K562 (cell line): ENCODE results near the gene TOR1A. TPM values are rescaled to one million over a fixed set of nuclear protein-coding genes. Genes with fewer than 3 reads are reported as not detected.

ENCODE experiments used
- ATAC-seq: fragments of 200-7000 bp; cut with Tn5 transposase; 3 replicates; pipeline ENCODE4 v1.9.1; 2020; ENCODE audit warnings: moderate library complexity
- BruUV-seq: library from RNA; stranded (reverse); fragments of 400-500 nt; replicated peaks from 2 replicates; lab custom pipeline; 2021; lab: Mats Ljungman, UMichigan
- CTCF ChIA-PET: fragments of 300-600 bp; formaldehyde crosslinking; extraction: SDS; loops from one replicate; lab custom pipeline; 2021; ENCODE audit warnings: low intra/inter-chr PET ratio; lab: Yijun Ruan, JAX
- POLR2A ChIA-PET: fragments of 300-600, 350-650 bp; sonication (Branson Sonifier 250); formaldehyde crosslinking; extraction: SDS; loops from one replicate; lab custom pipeline; 2021; ENCODE audit warnings: antibody characterized with exemption, inconsistent platforms; lab: Yijun Ruan, JAX
- DNase-seq, 4 experiments: peaks; one replicate each; pipeline versions ENCODE4 v3.0.0 to v3.0.0-alpha.2; 2011 to 2018; ENCODE audit warnings: low spot score in 3 of 4, mixed read lengths in 3 of 4; ENCODE audit errors: extremely low read depth in 1 of 4
- FAIRE-seq: peaks from 2 replicates; lab custom pipeline; 2011; peaks lifted over from hg19 to GRCh38; lab: Jason Lieb, UNC
- H2AFZ ChIP-seq: 2 replicates; pipeline ENCODE4 v1.6.0; 2011; ENCODE audit warnings: low read depth, low read length, control low read depth, inconsistent platforms
- H3K27ac ChIP-seq: fragments of 200-600 bp; 3 replicates; pipeline ENCODE4 v1.8.0; 2011; ENCODE audit warnings: low read depth, mild to moderate bottlenecking, control low read depth, inconsistent platforms, low read length, moderate library complexity, mixed read lengths; ENCODE audit errors: extremely low read depth
- H3K27me3 ChIP-seq, 2 experiments: fragments of 300-600 bp in 1 of 2; 2 replicates in 1 of 2; 3 replicates in 1 of 2; pipeline versions ENCODE4 v1.6.0 to v1.8.0; 2011; ENCODE audit warnings: inconsistent platforms in 2 of 2, low read length in 2 of 2, mild to moderate bottlenecking in 1 of 2, mixed read lengths in 1 of 2, moderate library complexity in 1 of 2; ENCODE audit not compliant: control insufficient read depth in 2 of 2, insufficient read depth in 2 of 2
- H3K36me3 ChIP-seq: fragments of 300-600 bp; 3 replicates; pipeline ENCODE4 v1.8.0; 2011; ENCODE audit warnings: mild to moderate bottlenecking, low read length, inconsistent platforms; ENCODE audit not compliant: control insufficient read depth, insufficient read depth
- H3K4me1 ChIP-seq, 2 experiments: fragments of 200-600 bp in 1 of 2; replicated peaks in 1 of 2; 2 replicates in 1 of 2; 3 replicates in 1 of 2; pipeline versions ENCODE4 v1.5.1 to v1.8.0; 2011; ENCODE audit warnings: inconsistent platforms in 2 of 2, low read length in 2 of 2, mild to moderate bottlenecking in 1 of 2, mixed read lengths in 1 of 2, moderate library complexity in 1 of 2; ENCODE audit not compliant: control insufficient read depth in 2 of 2, insufficient read depth in 2 of 2
- H3K4me2 ChIP-seq: 2 replicates; pipeline ENCODE4 v1.6.1; 2011; ENCODE audit warnings: low read length, control low read depth, inconsistent platforms, mixed read lengths; ENCODE audit not compliant: insufficient read depth
- H3K4me3 ChIP-seq: fragments of 200-600 bp; sonication (generic), shearing (Covaris generic); 2 replicates; pipeline ENCODE4 v1.5.1; 2016; ENCODE audit warnings: control low read depth, inconsistent platforms
- H3K79me2 ChIP-seq: fragments of 200-600 bp; 3 replicates; pipeline ENCODE4 v1.8.0; 2011; ENCODE audit warnings: low read length, inconsistent platforms; ENCODE audit not compliant: control insufficient read depth, insufficient read depth
- H3K9ac ChIP-seq, 2 experiments: 2 replicates each; pipeline versions ENCODE4 v1.6.0 to v1.6.1; 2011; ENCODE audit warnings: low read depth in 2 of 2, low read length in 2 of 2, control low read depth in 1 of 2, inconsistent platforms in 1 of 2, mild to moderate bottlenecking in 1 of 2, mixed read lengths in 1 of 2; ENCODE audit not compliant: insufficient read depth in 1 of 2
- H3K9me1 ChIP-seq: one replicate; pipeline ENCODE4 v1.6.0; 2011; ENCODE audit warnings: inconsistent platforms, mild to moderate bottlenecking, low read length, moderate library complexity; ENCODE audit not compliant: control insufficient read depth, insufficient read depth
- H3K9me3 ChIP-seq: replicated peaks from 2 replicates; pipeline ENCODE4 v1.5.1; 2011; ENCODE audit warnings: low read depth, low read length, inconsistent platforms; ENCODE audit not compliant: control insufficient read depth, insufficient read depth
- H4K20me1 ChIP-seq: replicated peaks from 2 replicates; pipeline ENCODE4 v1.6.1; 2011; ENCODE audit warnings: low read length, inconsistent platforms, mixed read lengths; ENCODE audit not compliant: control insufficient read depth, insufficient read depth
- CREB1 ChIP-seq, 2 experiments: sonication (generic) in 1 of 2; formaldehyde crosslinking in 1 of 2; IDR thresholded peaks; 2 replicates each; pipeline versions ENCODE4 v1.6.1 to v1.8.0; 2012 to 2022; ENCODE audit warnings: inconsistent platforms in 1 of 2, mild to moderate bottlenecking in 1 of 2, missing genetic modification reagents in 1 of 2, moderate library complexity in 1 of 2
- MAX ChIP-seq: sonication (generic); formaldehyde crosslinking; IDR thresholded peaks from 2 replicates; pipeline ENCODE4 v1.9.0; 2022; ENCODE audit warnings: mild to moderate bottlenecking, missing genetic modification reagents
- NR3C1 ChIP-seq: sonication (generic); formaldehyde crosslinking; IDR thresholded peaks from 2 replicates; pipeline ENCODE4 v1.8.1; 2022; ENCODE audit warnings: missing genetic modification reagents
- POLR2A ChIP-seq: fragments of 450-650 bp; conservative IDR thresholded peaks from 2 replicates; pipeline ENCODE4 v1.6.1; 2016
- RBFOX2 ChIP-seq: fragments of 200-400 bp; formaldehyde crosslinking; IDR thresholded peaks from 2 replicates; pipeline ENCODE4 v1.6.1; 2017; ENCODE audit warnings: low read depth, mild to moderate bottlenecking, low read length, moderate library complexity
- RBM22 ChIP-seq: fragments of 200-400 bp; formaldehyde crosslinking; IDR thresholded peaks from 2 replicates; pipeline ENCODE4 v1.6.1; 2018; ENCODE audit warnings: low read length, low read depth; ENCODE audit not compliant: poor library complexity, severe bottlenecking
- SNRNP70 ChIP-seq: fragments of 200-400 bp; formaldehyde crosslinking; optimal IDR thresholded peaks from 2 replicates; pipeline ENCODE3; 2017; ENCODE audit warnings: low read depth, low read length
- SUPT5H ChIP-seq: fragments of 450-650 bp; IDR thresholded peaks from 2 replicates; pipeline ENCODE4 v1.6.1; 2016
- ZBTB33 ChIP-seq: sonication (generic); formaldehyde crosslinking; IDR thresholded peaks from 2 replicates; pipeline ENCODE4 v1.8.1; 2023; ENCODE audit warnings: mild to moderate bottlenecking, missing genetic modification reagents
- ZNF263 ChIP-seq: sonication (generic); formaldehyde crosslinking; IDR thresholded peaks from 2 replicates; pipeline ENCODE4 v1.8.0; 2022; ENCODE audit warnings: mild to moderate bottlenecking, missing genetic modification reagents, borderline replicate concordance
- ZNF785 ChIP-seq: fragments of 250-450 bp; sonication (Bioruptor Pico); IDR thresholded peaks from 2 replicates; pipeline ENCODE4 v1.4.0; 2020; ENCODE audit warnings: mild to moderate bottlenecking
- WGBS: fragments of 100-300 bp; shearing (Covaris generic); methylation state at CpG from one replicate; pipeline ENCODE4 v1.1.6; 2016; ENCODE audit warnings: low coverage, mixed read lengths; ENCODE audit not compliant: insufficient coverage; ENCODE audit errors: missing lambda C conversion rate; 5-methylcytosine and 5-hydroxymethylcytosine counted together
- in situ Hi-C: fragments of 300-500 bp; cut with MboI; formaldehyde crosslinking; loops from 4 replicates; pipeline ENCODE4 v1.15.0; 2018; ENCODE audit warnings: inconsistent platforms, mixed read lengths
- intact Hi-C: fragments of 100-400 bp; cut with micrococcal nuclease; formaldehyde crosslinking; loops from 2 replicates; pipeline ENCODE4 v1.14.2; 2022
- polyA plus RNA-seq, 8 experiments: library from polyadenylated mRNA; depleted of rRNA in 4 of 8; stranded (reverse) in 5 of 8; unstranded in 3 of 8; fragments of >200 nt; fragmentation: Nextera tagmentation in 2 of 8; fragmentation: Illumina TruSeq in 1 of 8; extraction: Ambion mirVana in 2 of 8; extraction: Trizol in 1 of 8; gene quantifications; 2 replicates each; pipeline versions ENCODE4 v1.2.1 to v1.2.3, GENCODE V29; 2011 to 2014; ENCODE audit warnings: inconsistent platforms in 1 of 8, missing spikeins in 1 of 8
- total RNA-seq, 7 experiments: library from RNA; depleted of rRNA in 6 of 7; stranded (reverse); fragments of >200 nt in 6 of 7; fragmentation: Illumina TruSeq in 2 of 7; extraction: Trizol in 2 of 7; gene quantifications; 2 replicates each; pipeline versions ENCODE4 v1.2.1 to v1.2.3, GENCODE V29; 2011 to 2021; ENCODE audit warnings: low replicate concordance in 1 of 7
- TF ChIP-seq, protein P1 (sequence below): fragments of 250-450 bp; sonication (Bioruptor Pico); IDR thresholded peaks from 2 replicates; pipeline ENCODE4 v1.5.0; 2020; ENCODE audit warnings: mild to moderate bottlenecking, borderline replicate concordance
- TF ChIP-seq, protein P2 (sequence below), 3 experiments: IDR thresholded peaks in 2 of 3; conservative IDR thresholded peaks in 1 of 3; 2 replicates each; pipeline ENCODE4 v1.5.1; 2011 to 2012; ENCODE audit warnings: low read length in 3 of 3, mild to moderate bottlenecking in 3 of 3, control low read depth in 2 of 3, improper control_type of control experiment in 1 of 3, inconsistent platforms in 1 of 3, low read depth in 1 of 3, mixed read lengths in 1 of 3, moderate library complexity in 1 of 3; ENCODE audit not compliant: insufficient read depth in 2 of 3

The TOR1A gene
- total and polyA plus RNA-seq, 9 of the 15 experiments (the other 6 are each of a cell fraction or from before 2014, with no cell fraction given), result 4.5 to 85.8 (median 51.3) TPM

DNA sequence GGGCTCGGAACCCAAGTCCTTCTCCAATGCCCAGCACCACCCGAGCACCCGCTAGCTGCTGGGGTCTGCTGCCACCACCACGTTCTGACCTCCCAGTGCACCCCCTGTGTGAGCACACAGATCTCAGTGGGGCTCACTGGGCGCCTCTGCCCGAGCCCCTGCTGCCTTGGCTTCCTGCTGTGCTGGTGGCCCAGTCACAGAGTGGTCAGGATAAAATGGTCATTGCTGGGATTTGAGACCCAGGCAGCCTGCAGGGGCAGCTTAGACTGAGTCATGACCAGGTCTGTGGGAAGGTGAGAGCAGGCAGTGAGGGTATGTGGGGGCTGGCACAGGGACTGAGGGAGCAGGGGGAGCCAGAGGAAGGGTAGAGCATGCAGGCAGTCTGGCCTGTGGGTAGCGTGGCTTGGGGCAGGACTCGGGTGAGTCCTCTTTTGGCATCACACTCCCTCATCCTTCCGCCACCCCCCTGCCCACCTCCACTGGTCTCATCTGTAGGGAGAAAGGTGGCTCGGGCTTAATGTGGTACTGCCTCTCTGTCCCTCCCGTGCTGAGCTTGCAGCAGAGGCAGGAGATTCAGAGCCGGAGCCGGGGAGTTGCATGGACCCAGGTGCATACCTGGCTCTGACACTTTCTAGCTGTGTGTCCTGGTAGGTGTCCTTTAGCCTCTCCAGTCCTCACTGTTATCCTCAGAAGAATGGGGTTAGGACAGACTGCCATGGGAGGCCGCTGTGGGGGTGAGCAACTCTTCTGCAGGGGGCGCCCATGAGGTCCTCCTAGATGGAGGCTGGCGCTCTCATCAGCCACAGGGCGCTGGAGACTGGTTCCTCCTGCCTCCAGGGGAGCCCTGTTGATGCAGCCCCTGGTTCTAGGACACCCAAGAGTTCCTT is 43.4 kb upstream of the TOR1A start:
- no peak for FAIRE-seq
- ATAC-seq, result 0 out of 3 replicates have a peak, but pooled peaks have one; percentile 0
- Histone ChIP-seq H2AFZ (no peak overlapping the region), H3K27me3 (no peaks in the 10 kb centered on the region), H3K4me3 (no peak overlapping the region), H3K9me1 (peaks cover 4% of the 10 kb centered on the region), H3K4me1 (peaks cover 25 to 72% of the 10 kb centered on the region in 2 experiments), H3K4me2 (no peak overlapping the region), H3K79me2 (peaks cover 4% of the 10 kb centered on the region; the same call in 2 of the 3 replicates), H3K36me3 (peaks cover 85% of the 10 kb centered on the region), H4K20me1 (no peaks in the 10 kb centered on the region), H3K9me3 (no peaks in the 10 kb centered on the region), H3K9ac (peak overlapping the region in 1 of 2 experiments; percentile 81; a peak in 2 of 4 replicates), H3K27ac (peak overlapping the region; percentile 10; the same call in 1 of the 3 replicates)
- intact Hi-C loops, result no loop called here
- 75% methylated on average over 17 of the region's 17 CpGs for WGBS
- in situ Hi-C loops, result no loop called here
- POLR2A ChIA-PET, result interaction anchor here (0.7 to 3.7 kb wide), 3 partner anchors 11 to 19 kb away, joined by 3 to 30 read pairs (median 5); no protein-coding TSS in a partner anchor
- BruUV-seq, result no TSS peak
- DNase-seq, result peak in 2 of 4 experiments; percentile 56
- CTCF ChIA-PET, result no interaction called here
- TF ChIP-seq POLR2A (peak; percentile 37), ZBTB33 (CRISPR knock-in tag) (peak; percentile 100), RBFOX2 (peak; percentile 45), ZNF785 (CRISPR knock-in tag) (no peak), CREB1 (IDR thresholded peaks at IDR 0.05) (no peak), CREB1 (CRISPR knock-in tag; IDR thresholded peaks at IDR 0.05) (0 out of 2 replicates have a peak, but pooled peaks have one; percentile 25), RBM22 (peak; percentile 58), NR3C1 (CRISPR knock-in tag) (0 out of 2 replicates have a peak, but pooled peaks have one; percentile 37), ZNF263 (CRISPR knock-in tag) (no peak), SUPT5H (peak; percentile 42; the same call in 1 of the 2 replicates), SNRNP70 (peak; percentile 49), MAX (CRISPR knock-in tag) (peak; percentile 12; the same call in 1 of the 2 replicates)
- TF ChIP-seq, protein P1, sequence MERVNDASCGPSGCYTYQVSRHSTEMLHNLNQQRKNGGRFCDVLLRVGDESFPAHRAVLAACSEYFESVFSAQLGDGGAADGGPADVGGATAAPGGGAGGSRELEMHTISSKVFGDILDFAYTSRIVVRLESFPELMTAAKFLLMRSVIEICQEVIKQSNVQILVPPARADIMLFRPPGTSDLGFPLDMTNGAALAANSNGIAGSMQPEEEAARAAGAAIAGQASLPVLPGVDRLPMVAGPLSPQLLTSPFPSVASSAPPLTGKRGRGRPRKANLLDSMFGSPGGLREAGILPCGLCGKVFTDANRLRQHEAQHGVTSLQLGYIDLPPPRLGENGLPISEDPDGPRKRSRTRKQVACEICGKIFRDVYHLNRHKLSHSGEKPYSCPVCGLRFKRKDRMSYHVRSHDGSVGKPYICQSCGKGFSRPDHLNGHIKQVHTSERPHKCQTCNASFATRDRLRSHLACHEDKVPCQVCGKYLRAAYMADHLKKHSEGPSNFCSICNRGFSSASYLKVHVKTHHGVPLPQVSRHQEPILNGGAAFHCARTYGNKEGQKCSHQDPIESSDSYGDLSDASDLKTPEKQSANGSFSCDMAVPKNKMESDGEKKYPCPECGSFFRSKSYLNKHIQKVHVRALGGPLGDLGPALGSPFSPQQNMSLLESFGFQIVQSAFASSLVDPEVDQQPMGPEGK (CRISPR knock-in tag), result no peak
- TF ChIP-seq, protein P2, sequence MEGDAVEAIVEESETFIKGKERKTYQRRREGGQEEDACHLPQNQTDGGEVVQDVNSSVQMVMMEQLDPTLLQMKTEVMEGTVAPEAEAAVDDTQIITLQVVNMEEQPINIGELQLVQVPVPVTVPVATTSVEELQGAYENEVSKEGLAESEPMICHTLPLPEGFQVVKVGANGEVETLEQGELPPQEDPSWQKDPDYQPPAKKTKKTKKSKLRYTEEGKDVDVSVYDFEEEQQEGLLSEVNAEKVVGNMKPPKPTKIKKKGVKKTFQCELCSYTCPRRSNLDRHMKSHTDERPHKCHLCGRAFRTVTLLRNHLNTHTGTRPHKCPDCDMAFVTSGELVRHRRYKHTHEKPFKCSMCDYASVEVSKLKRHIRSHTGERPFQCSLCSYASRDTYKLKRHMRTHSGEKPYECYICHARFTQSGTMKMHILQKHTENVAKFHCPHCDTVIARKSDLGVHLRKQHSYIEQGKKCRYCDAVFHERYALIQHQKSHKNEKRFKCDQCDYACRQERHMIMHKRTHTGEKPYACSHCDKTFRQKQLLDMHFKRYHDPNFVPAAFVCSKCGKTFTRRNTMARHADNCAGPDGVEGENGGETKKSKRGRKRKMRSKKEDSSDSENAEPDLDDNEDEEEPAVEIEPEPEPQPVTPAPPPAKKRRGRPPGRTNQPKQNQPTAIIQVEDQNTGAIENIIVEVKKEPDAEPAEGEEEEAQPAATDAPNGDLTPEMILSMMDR (IDR thresholded peaks at IDR 0.05 in 2 of 3, conservative IDR thresholded peaks at IDR 0.05 in 1 of 3; ENCODE audit: insufficient read depth in 2 of 3, low read depth in 1 of 3, low read length in 3 of 3), result peak; percentile 43 to 72 (median 56)
